Activated CD4-positive, alpha-beta T cell treated with anti-CD3 and anti-CD28 coated beads, Interleukin-2, Interleukin-4, amounts not matched to agents 100 ng/mL and 50 ng/mL, durations not matched to agents 16 hours and 8 hours (primary cell): ENCODE results near the gene ASB6.
"Not testable (repeated sequence)": the region's sequence is repeated elsewhere in the genome, so short reads cannot be mapped to it uniquely, and the experiment has no call there.

Source experiments
- DNase-seq: peaks from one replicate; pipeline ENCODE4 v3.0.0-alpha.2; 2020; ENCODE audit warnings: low spot score

Gene ASB6

GRCh38 chr9:129643706-129644105 is 1.8 kb upstream of the ASB6 start:
- DNase-seq = no peak

DNA sequence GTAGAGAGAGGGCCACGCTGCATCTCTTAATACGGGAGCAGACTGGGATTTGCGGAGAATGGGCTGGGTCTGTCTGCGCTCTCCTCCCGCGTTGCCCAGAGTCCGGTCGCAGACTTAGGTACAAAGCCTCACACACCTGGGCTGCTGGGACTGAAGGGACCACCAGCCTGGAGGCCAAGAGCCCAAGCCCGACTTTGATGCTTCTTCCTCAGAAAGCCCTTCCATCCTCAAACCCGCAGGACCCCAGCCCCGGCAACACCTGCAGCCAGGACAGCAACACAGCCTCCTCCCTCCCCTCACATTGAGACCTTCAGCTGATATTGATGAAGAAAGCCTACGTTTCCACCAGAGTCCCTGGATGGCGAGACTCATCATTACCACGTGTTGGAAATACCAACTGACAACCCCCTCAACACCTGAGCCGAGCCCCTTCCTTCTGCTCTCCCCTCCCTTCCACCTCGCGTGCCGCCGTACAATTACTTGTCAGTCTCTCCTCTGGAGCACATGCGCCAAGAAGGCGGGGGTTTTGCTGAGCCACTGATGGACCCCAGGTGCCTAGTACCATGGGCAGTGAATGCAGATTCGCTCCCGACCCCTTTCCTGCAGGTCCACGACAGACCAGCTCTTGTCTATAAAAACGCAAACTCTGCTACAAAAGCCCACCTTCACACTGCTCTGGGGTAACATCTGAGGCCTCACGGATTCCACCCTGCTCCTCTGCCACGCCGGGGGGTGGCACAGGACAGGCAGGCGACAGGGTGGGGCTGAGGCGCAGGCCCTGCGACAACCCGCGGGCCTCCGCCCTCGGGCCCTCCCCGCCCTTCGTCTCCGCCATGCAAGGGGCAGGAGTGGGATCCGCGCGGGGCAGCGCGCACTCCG is 841 bp downstream of the ASB6 start:
- DNase-seq = no peak

DNA sequence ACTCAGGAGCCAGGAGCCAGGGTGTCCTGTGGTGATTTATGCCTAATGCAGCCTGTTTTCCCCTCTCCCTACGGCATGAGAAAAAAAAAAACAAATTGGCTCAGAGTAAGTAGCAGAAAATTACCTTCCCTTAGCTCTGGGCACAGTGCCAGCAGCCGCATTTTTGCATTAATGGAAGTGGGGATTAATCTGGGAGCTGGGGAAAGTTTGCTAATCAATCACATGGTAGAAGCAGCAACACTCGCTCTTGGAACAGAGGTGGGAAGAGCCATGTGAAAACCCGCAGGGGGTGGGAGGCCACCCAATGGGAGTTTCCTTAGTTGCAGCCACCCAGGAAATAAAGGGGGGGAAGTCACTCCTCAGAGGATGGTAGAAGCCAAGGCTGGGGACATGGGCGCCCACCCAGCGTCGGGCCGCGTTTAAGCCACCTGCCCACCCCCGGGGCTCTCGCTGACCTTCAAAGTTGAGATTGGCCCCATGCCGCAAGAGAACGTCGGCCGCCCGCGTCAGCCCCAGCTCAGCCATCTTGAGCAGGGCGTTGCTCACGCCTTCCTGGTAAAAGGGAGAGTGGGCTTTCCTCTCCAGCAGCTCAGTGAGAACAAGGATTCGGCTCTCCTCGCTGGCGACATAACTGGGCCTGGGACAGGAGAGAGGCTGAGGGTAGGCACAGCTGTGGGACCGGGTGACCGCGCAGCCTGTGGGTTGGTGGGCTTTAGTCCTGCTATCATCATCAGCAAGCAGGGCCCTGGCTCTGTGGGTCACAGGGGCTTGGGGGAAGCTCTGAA is 1.7 kb downstream of the ASB6 start:
- DNase-seq = no peak

DNA sequence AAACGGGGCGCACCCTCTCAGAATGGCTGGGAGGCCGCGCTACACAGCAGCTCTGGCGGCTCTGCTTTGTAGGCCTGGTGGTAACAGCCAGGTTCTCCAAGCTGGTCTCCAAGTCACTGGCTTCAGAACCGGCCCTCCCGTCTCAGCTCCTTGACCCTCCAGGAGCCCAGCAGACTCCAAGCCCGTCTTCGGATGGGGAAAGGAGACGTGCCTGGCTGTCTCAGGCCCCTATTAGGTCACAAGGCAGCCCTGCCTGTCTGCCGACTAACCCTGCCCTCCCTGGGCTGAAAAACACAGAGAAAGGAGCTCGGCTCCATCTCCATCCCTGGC is 2.2 kb downstream of the ASB6 start:
- no peak for DNase-seq

DNA sequence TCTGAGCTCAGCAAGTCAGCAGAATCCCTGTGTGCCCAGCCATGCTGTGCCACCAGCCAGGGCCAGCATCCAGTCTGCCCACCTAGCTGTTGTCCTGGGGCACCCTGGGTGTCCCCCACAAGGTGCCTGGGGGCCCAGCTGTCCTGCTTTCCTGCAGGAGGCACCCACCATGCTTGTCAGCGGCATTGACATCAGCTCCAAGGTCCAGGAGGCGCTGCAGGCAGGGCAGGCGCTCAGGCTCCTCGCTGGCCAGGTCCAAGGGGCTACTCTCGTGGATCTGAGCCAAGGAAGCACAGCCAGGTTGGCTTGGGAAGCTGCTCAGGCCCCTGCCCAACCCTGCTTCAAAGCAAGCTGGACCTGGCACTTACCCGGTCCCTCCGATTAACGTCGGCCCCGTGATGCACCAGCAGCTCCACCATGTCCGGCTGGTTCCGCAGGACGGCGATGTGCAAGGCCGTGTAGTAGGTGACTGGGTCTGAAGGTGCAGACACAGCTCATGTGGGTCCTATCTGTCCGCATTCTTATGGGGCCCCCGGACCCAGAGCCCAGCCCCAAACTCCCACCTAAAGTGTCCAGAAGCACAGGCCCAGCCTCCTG is 2.8 kb downstream of the ASB6 start:
- no peak for DNase-seq

- DNase-seq = no peak
These were observed 4.1 kb downstream of the ASB6 start for GRCh38 chr9:129637673-129638439.

GRCh38 chr9:129637102-129637501 is 4.8 kb downstream of the ASB6 start:
- no peak for DNase-seq

- not testable (repeated sequence) for DNase-seq
These were observed 5.6 kb downstream of the ASB6 start for GRCh38 chr9:129636343-129636742.

- no peak for DNase-seq
These were observed 6.6 kb downstream of the ASB6 start for GRCh38 chr9:129635099-129636065.

- DNase-seq = no peak
These were observed 8.1 kb downstream of the ASB6 start for GRCh38 chr9:129633848-129634247.

GRCh38 chr9:129633207-129633606 is 8.7 kb downstream of the ASB6 start:
- no peak for DNase-seq

DNA sequence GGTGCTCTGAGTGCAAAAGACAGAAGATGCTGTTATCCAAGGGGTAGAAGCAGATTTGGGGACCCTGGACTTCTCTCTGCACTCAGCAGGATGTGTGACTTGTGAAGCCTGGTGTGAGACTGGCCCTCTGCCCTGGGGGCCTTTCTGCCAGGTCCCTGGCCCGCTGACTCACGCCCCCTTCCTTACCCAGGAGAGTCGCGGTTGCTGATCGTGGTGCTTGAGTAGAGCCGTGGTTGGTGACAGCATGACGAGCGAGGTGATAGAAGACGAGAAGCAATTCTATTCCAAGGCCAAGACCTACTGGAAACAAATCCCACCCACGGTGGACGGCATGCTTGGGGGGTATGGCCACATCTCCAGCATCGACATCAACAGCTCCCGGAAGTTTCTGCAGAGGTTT is 9.5 kb downstream of the ASB6 start:
- DNase-seq = no peak

DNA sequence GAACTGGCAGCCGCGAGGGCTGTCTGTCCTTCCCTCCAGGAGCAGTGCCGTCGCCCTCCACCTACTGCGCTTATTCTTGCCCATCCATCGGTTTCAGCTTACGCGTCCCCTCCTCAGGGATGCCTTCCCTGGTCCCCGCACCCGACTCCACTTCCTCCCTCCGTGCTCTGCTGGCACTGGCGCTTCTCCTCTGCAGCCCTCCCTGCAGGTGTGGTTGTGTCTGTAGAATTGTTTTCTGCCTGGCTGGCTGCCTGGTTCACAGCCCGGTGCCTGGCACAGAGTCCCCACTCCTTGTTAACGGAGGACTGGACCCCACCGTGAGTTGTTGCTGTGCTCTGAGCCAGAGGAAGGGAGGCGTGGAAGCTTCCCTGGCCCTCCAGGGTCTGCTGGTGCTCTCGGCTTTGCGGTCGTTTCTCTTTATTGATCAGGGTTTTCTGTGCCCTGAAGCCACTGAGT is 10.2 kb downstream of the ASB6 start:
- DNase-seq = no peak

DNA sequence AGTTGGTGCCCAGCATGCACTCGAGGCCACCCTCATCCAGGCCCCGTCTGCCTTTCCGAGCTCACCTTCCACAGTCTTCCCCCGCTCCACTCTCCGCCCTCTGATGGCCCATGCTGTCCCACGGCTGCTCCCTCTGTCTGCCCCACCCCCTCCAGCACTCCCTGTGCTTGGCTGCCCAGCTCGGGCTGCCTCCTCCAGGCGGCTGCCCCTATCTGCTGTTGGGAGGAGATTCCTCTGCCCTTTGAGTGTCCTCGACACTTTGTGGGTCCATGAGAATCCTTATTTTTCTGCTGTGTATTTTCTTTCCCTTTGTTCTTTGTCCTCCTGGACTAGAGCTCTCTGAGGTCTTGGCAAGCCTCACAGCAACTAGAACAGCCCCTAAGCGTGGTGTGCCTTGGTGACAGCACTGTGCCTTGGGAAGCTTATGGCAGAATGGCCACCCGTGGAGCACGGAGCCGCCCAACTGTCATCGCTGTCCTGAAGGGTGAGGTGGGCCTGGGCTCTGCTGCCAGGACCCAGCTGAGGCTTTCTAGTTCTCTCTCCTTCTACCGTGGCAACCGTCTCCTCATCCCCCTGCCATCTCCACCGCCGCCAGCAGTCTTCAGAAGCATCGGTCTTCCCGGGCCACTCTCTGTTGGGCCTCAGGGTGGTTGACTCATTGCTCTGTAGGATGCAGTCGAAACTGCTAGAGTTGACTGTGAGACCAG is 10.8 kb downstream of the ASB6 start:
- no peak for DNase-seq

DNA sequence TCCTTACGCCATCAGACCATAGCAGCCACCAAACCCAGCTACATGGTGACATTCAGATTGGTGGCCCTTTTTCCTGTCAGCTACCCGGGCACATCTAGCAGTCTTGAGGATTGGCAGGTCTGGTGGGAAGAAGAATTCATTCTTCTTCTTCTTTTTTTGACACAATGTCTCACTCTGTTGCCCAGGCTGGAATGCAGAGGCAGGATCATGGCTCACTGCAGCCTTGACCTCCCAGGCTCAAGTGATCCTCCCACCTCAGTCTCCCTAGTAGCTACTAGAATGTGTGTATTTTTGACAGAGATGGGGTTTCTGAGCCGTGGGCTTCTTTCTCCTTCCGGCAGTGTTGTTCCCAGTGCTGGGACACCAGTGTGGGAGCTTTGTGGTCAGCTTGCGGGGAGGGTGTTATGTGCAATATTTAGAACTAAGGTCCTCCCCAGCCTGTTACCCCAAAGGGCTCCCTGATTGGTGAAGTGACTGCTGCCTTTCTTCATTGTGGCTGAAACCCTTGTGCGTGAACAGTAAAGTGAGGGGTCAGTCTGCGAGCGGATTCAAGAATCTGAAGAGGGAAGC is 12.6 kb downstream of the ASB6 start:
- no peak for DNase-seq

DNA sequence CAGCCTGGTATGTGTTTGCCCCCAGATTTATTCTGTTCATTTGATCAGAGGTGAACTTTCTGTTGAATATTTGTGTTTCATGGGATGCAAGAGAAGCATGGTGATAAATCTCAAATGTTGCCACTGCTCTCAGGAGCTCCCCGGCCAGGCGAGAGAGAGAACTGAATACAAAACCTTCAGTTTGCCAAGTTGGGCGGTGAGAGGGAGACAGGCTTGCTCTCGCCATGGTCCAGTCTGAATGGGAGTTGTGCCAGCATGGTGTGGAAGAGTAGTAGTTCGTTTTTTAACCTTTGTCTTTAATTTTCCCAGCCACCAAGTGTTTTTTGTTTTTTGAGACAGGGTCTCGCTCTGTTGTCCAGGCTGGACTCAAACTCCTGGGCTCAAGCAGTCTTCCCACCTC is 13.2 kb downstream of the ASB6 start:
- no peak for DNase-seq

DNA sequence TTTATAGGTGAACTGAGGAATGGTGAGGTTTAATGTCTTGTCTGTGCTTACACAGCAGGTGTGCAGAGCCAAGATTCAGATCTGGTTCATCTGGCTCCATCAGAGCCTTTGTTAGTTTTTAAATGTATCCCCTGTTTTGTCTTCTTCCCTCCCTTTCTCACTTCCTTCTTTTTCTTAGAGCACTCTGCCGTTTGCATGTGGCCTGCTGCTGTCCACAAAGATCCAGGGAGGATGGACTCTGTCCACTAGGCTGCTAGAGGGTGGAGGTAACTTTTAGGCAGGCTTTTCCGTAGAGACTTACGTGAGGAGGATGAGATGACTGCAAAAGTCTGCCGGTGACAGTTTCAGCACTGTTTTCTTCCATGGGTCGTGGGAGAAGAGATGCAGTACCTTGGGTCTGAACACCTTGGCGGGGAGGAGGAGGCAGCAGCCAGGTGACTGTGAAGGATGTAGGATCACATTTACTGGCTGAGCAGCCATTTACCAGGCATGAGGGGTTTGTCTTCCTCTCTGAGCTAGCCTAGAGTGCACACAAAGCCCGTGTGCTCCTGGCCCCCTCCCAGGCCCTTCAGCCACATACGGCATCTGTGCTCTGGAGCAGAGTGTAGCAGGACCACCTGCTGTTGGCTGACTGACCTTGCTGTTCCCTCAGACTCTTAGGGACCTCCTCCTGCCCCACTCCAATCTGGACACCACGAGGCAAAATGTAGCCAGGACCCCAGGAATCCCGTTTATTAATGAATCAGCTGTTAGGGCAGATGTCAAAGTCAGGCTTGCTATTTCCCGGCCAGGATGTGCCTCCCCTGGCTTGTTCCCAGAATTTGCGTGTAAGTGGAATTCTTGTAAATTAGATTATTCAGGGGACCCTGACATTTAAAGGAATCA is 14.2 kb downstream of the ASB6 start:
- DNase-seq = no peak

GRCh38 chr9:129626625-129627284 is 15.2 kb downstream of the ASB6 start:
- DNase-seq = peak; percentile 45
